GM23338 (cell line): Measurements from ENCODE around the gene ABCA13. TPM values are rescaled to one million over a fixed set of nuclear protein-coding genes. Genes with fewer than 3 reads are reported as not detected.

Experiments
- ATAC-seq: fragments of 200-7000 bp; cut with Tn5 transposase; 3 replicates; pipeline ENCODE4 v1.9.1; 2020
- DNase-seq: peaks from one replicate; pipeline ENCODE4 v3.0.0-alpha.2; 2015; ENCODE audit warnings: low spot score
- H2AFZ ChIP-seq: fragments of 200-600 bp; sonication (generic); 2 replicates; pipeline ENCODE4 v1.8.0; 2016; ENCODE audit warnings: antibody characterized with exemption, mild to moderate bottlenecking, moderate library complexity
- H3F3A ChIP-seq: fragments of 200-600 bp; sonication (generic); replicated peaks from 2 replicates; pipeline ENCODE4 v1.8.0; 2017; ENCODE audit warnings: antibody characterized with exemption, mixed run types, low read depth
- H3K27ac ChIP-seq: fragments of 200-600 bp; sonication (generic); 2 replicates; pipeline ENCODE4 v1.6.1; 2016; ENCODE audit warnings: low read depth
- H3K27me3 ChIP-seq: fragments of 200-600 bp; sonication (generic); 2 replicates; pipeline ENCODE4 v1.8.0; 2016; ENCODE audit warnings: mild to moderate bottlenecking, mixed run types, moderate library complexity; ENCODE audit not compliant: insufficient read depth
- H3K36me3 ChIP-seq: fragments of 200-600 bp; sonication (generic); 2 replicates; pipeline ENCODE4 v1.8.0; 2016; ENCODE audit warnings: mild to moderate bottlenecking; ENCODE audit not compliant: insufficient read depth
- H3K4me1 ChIP-seq: fragments of 200-600 bp; sonication (generic); 2 replicates; pipeline ENCODE4 v1.8.0; 2016; ENCODE audit warnings: mild to moderate bottlenecking, moderate library complexity; ENCODE audit not compliant: insufficient read depth
- H3K4me2 ChIP-seq: fragments of 200-600 bp; sonication (generic); 2 replicates; pipeline ENCODE4 v1.7.1; 2017; ENCODE audit warnings: mixed run types
- H3K4me3 ChIP-seq: fragments of 200-600 bp; sonication (generic); 2 replicates; pipeline ENCODE4 v1.6.1; 2016; ENCODE audit warnings: mixed run types
- H3K79me2 ChIP-seq: fragments of 200-600 bp; sonication (generic); replicated peaks from 2 replicates; pipeline ENCODE4 v1.8.0; 2017; ENCODE audit warnings: mild to moderate bottlenecking; ENCODE audit not compliant: insufficient read depth
- H3K9me2 ChIP-seq: fragments of 200-600 bp; sonication (generic); 2 replicates; pipeline ENCODE4 v1.8.0; 2017; ENCODE audit not compliant: insufficient read depth
- H4K20me1 ChIP-seq: fragments of 200-600 bp; sonication (generic); replicated peaks from 2 replicates; pipeline ENCODE4 v1.8.0; 2017; ENCODE audit warnings: mild to moderate bottlenecking; ENCODE audit not compliant: insufficient read depth
- H3K27ac Mint-ChIP-seq: 2 replicates; pipeline ENCODE4 v1.8.0; 2020; ENCODE audit warnings: inconsistent platforms, mild to moderate bottlenecking, moderate library complexity, mixed read lengths
- H3K27me3 Mint-ChIP-seq: 3 replicates; pipeline ENCODE4 v1.8.0; 2022; ENCODE audit warnings: low read depth, mild to moderate bottlenecking, moderate library complexity, mixed read lengths, inconsistent platforms; ENCODE audit not compliant: insufficient read depth, poor library complexity
- H3K36me3 Mint-ChIP-seq: 3 replicates; pipeline ENCODE4 v1.8.0; 2021; ENCODE audit warnings: low read depth, mild to moderate bottlenecking, inconsistent platforms, moderate library complexity, mixed read lengths
- H3K4me1 Mint-ChIP-seq: 3 replicates; pipeline ENCODE4 v1.8.0; 2020; ENCODE audit warnings: mild to moderate bottlenecking, inconsistent platforms, mixed read lengths
- H3K4me3 Mint-ChIP-seq: 3 replicates; pipeline ENCODE4 v1.8.0; 2021; ENCODE audit warnings: moderate library complexity, mild to moderate bottlenecking, inconsistent platforms, mixed read lengths
- H3K9me3 Mint-ChIP-seq: 3 replicates; pipeline ENCODE4 v1.8.0; 2020; ENCODE audit warnings: moderate library complexity, mild to moderate bottlenecking, inconsistent platforms, mixed read lengths
- CREB1 ChIP-seq: fragments of 250-450 bp; sonication (Bioruptor Pico); IDR thresholded peaks from 2 replicates; pipeline ENCODE4 v1.5.0; 2020; ENCODE audit warnings: low read depth, mild to moderate bottlenecking, moderate library complexity
- CTCF ChIP-seq, 2 experiments: fragments of 200-600 bp in 1 of 2; sonication (generic) in 1 of 2; conservative IDR thresholded peaks; 2 replicates each; pipeline versions ENCODE4 v1.5.1 to v1.6.1; 2016 to 2017; ENCODE audit warnings: antibody characterized with exemption in 2 of 2, low read depth in 2 of 2, mild to moderate bottlenecking in 2 of 2, moderate library complexity in 1 of 2
- EZH2 ChIP-seq: fragments of 200-600 bp; sonication (generic); IDR thresholded peaks from one replicate; pipeline ENCODE4 v1.8.0; 2017; ENCODE audit warnings: antibody characterized with exemption, mild to moderate bottlenecking, low read depth; ENCODE audit not compliant: unreplicated experiment
- EZH2phosphoT487 ChIP-seq: fragments of 200-600 bp; sonication (generic); IDR thresholded peaks from one replicate; pipeline ENCODE4 v1.8.1; 2018; ENCODE audit warnings: antibody characterized with exemption; ENCODE audit not compliant: unreplicated experiment
- JUNB ChIP-seq: IDR thresholded peaks from one replicate; pipeline ENCODE4 v1.6.1; 2016; ENCODE audit warnings: antibody characterized with exemption; ENCODE audit not compliant: unreplicated experiment
- NANOG ChIP-seq: IDR thresholded peaks from 2 replicates; pipeline ENCODE4 v1.6.1; 2016; ENCODE audit warnings: antibody characterized with exemption, borderline replicate concordance
- POLR2AphosphoS5 ChIP-seq: IDR thresholded peaks from 2 replicates; pipeline ENCODE4 v1.6.1; 2016; ENCODE audit warnings: antibody characterized with exemption, low read depth
- REST ChIP-seq: IDR thresholded peaks from one replicate; pipeline ENCODE4 v1.6.1; 2018; ENCODE audit warnings: antibody characterized with exemption; ENCODE audit not compliant: unreplicated experiment
- STAT1 ChIP-seq: IDR thresholded peaks from one replicate; pipeline ENCODE4 v1.6.1; 2016; ENCODE audit warnings: antibody characterized with exemption; ENCODE audit not compliant: unreplicated experiment
- ZNF114 ChIP-seq: fragments of 250-450 bp; sonication (Bioruptor Pico); IDR thresholded peaks from 2 replicates; pipeline ENCODE4 v1.5.0; 2020; ENCODE audit warnings: mild to moderate bottlenecking, moderate library complexity
- ZNF331 ChIP-seq: fragments of 250-450 bp; sonication (Bioruptor Pico); IDR thresholded peaks from 2 replicates; pipeline ENCODE4 v1.5.0; 2020; ENCODE audit warnings: low read depth, mild to moderate bottlenecking, moderate library complexity
- ZNF462 ChIP-seq: fragments of 250-450 bp; sonication (Bioruptor Pico); IDR thresholded peaks from 2 replicates; pipeline ENCODE4 v1.5.0; 2020; ENCODE audit warnings: mild to moderate bottlenecking, moderate library complexity
- polyA plus RNA-seq: library from polyadenylated mRNA; unstranded; fragments of >200 nt; fragmentation: Nextera tagmentation; extraction: Ambion mirVana; gene quantifications from 2 replicates; pipeline ENCODE4 v1.2.1, GENCODE V29; 2016
- total RNA-seq: library from RNA; depleted of rRNA; stranded (reverse); fragments of >200 nt; shearing (Covaris generic); gene quantifications from 2 replicates; pipeline ENCODE4 v1.2.3, GENCODE V29; 2014
- TF ChIP-seq, protein P1 (sequence below): IDR thresholded peaks from 2 replicates; pipeline ENCODE4 v1.6.1; 2016; ENCODE audit warnings: antibody characterized with exemption

The ABCA13 gene
- total and polyA plus RNA-seq, 2 experiments from 2014 or later: 0.21 TPM; not detected in 1

- no peak overlapping the region for H3K27ac ChIP-seq
- no peak overlapping the region for H2AFZ ChIP-seq
- no peak overlapping the region for H3K4me2 ChIP-seq
- no peaks in the 10 kb centered on the region for H3K79me2 ChIP-seq
- no peaks in the 10 kb centered on the region for H4K20me1 ChIP-seq
- Mint-ChIP-seq H3K9me3 (peaks cover under 1% of the 10 kb centered on the region; the same call in 1 of the 3 replicates), H3K4me1 (no peaks in the 10 kb centered on the region), H3K4me3 (no peak overlapping the region), H3K36me3 (no peaks in the 10 kb centered on the region), H3K27ac (no peak overlapping the region), H3K27me3 (no peaks in the 10 kb centered on the region)
- no peaks in the 10 kb centered on the region for H3K36me3 ChIP-seq
- ATAC-seq (no peak), DNase-seq (no peak)
- H3F3A ChIP-seq: no peaks in the 10 kb centered on the region
- no peaks in the 10 kb centered on the region for H3K27me3 ChIP-seq
- TF ChIP-seq CREB1 (no peak), STAT1 (no peak), EZH2 (no peak), NANOG (no peak), JUNB (no peak), ZNF462 (CRISPR knock-in tag) (no peak), POLR2AphosphoS5 (no peak), REST (no peak), EZH2phosphoT487 (no peak), ZNF114 (CRISPR knock-in tag) (no peak), CTCF (conservative IDR thresholded peaks at IDR 0.05; ENCODE audit: low read depth in 2 of 2) (no peak), ZNF331 (CRISPR knock-in tag) (no peak)
- TF ChIP-seq, protein P1, sequence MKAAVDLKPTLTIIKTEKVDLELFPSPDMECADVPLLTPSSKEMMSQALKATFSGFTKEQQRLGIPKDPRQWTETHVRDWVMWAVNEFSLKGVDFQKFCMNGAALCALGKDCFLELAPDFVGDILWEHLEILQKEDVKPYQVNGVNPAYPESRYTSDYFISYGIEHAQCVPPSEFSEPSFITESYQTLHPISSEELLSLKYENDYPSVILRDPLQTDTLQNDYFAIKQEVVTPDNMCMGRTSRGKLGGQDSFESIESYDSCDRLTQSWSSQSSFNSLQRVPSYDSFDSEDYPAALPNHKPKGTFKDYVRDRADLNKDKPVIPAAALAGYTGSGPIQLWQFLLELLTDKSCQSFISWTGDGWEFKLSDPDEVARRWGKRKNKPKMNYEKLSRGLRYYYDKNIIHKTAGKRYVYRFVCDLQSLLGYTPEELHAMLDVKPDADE: no peak
- no peaks in the 10 kb centered on the region for H3K4me1 ChIP-seq
- H3K9me2 ChIP-seq: 0 out of 2 replicates have a peak, but pooled peaks cover 4% of the 10 kb centered on the region
- no peak overlapping the region for H3K4me3 ChIP-seq
Measured at GRCh38 chr7:48628793-48629349, 457.6 kb downstream of the ABCA13 start.
